ENCODE results near the gene DBNDD1.

GRCh38 chr16:89996178-89996489, 23.1 kb downstream of the DBNDD1 start:
- no peak for TF ChIP-seq CTCF (conservative IDR thresholded peaks at IDR 0.05; ENCODE audit: low read depth, low read length)
- TF ChIP-seq EZH2 (IDR thresholded peaks at IDR 0.05; ENCODE audit: borderline replicate concordance, low read depth, low read length, poor library complexity, severe bottlenecking), result no peak
